COLO829 (cell line): ENCODE measurements around the gene SRSF10.
"Not testable (repeated sequence)": the region's sequence is repeated elsewhere in the genome, so short reads cannot be mapped to it uniquely, and the experiment has no call there.

Source experiments
- DNase-seq: peaks from one replicate; pipeline ENCODE4 v3.0.0; 2012; ENCODE audit warnings: low spot score

The SRSF10 gene

DNA sequence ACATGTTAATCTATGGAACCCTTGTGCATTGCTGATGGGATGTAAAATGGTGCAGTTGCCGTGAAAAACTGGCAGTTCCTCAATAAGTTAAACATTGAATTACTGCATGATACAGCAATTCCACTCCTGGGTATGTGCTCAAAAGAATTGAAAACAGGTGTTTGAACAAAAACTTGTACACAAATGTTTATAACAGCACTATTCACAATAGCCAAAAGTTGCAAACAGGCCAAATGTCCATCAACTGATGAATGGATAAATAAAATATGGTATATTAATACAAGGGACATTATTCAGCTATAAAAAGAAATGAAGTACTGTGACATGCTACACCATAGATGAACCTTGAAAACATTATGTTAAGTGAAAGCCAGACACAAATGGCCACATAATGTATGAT lies 17.7 kb upstream of the SRSF10 start:
- no peak for DNase-seq

DNA sequence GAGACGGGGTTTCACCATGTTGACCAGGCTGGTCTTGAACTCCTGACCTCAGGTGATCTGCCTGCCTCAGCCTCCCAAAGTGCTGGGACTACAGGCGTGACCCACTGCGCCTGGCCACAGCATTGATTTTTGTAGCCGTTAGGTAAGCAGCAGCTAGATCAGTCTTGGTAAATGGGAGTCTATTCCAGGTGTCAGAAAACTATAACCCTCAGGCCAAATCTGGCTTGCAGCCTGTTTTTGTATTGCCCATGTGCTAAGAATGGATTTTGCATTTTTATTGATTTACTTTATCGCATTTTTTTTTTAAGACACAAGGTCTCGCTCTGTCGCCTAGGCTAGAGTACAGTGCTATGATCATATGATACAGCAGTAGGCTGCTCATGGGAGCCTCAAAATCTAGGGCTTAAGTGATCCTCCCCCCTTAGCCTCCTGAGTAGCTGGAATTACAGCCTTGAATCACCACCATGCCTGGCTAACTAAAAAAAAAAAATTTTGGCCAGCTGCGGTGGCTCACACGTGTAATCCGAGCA lies 16.6 kb upstream of the SRSF10 start:
- DNase-seq = no peak

DNA sequence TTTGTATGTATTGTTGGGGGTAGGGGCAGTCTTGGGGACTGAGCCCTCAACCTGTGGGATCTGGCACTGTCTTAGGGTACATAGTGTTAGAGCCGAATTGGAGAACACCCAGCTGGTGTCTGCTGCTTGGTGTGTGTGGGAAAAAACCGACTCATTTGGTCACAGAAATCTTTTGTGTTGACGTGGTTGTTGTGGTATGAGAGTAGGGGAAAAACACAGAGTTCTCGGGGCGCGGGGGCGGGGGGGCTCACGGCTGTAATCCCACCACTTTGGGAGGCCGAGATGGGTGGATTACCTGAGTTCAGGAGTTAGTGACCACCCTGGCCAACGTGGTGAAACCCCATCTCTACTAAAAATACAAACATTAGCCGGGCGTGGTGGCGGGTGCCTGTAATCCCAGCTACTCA lies 15.3 kb upstream of the SRSF10 start:
- no peak for DNase-seq

DNA sequence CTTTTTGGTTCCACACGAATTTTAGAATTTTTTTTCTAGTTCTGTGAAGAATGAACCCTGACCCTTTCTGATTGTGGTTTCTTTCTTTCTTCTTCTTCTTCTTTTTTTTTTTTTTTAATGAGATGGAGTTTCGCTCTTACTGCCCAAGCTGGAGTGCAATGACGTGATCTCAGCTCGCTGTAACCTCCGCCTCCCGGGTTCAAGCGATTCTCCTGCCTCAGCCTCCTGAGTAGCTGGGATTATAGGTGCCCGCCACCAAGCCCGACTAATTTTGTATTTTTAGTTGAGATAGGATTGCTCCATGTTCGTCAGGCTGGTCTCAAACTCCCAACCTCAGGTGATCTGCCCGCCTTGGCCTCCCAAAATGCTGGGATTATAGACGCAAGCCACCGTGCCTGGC lies 11.9 kb upstream of the SRSF10 start:
- not testable (repeated sequence) for DNase-seq

DNA sequence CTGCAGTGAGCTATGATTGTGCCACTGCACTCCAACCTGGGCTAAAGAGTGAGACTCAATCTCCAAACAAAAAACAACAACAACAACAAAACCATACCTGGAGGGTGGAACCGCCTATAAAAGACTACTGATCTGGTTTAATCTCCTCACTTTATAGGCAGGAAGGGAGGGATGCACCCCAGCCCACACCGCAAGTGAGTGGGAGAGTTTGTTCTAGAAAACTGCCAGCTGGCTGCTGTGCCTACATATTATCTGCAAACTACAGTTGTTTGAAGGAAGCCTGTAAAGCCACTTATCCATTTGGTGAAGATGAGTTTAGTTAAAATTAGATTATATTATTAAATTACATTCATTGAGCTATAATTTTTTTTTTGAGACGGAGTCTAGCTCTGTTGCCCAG lies 9.1 kb upstream of the SRSF10 start:
- DNase-seq = no peak

DNA sequence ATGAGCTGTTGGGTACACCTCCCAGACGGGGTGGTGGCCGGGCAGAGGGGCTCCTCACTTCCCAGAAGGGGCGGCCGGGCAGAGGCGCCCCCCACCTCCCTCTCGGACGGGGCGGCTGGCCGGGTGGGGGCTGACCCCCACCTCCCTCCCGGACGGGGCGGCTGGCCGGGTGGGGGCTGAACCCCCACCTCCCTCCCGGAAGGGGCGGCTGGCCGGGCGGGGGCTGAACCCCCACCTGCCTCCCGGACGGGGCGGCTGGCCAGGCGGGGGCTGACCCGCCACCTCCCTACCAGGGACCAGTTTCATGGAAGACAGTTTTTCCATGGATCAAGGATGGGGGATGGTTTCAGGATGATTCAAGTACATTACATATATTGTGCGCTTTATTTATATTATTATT lies 6.9 kb upstream of the SRSF10 start:
- not testable (repeated sequence) for DNase-seq

DNA sequence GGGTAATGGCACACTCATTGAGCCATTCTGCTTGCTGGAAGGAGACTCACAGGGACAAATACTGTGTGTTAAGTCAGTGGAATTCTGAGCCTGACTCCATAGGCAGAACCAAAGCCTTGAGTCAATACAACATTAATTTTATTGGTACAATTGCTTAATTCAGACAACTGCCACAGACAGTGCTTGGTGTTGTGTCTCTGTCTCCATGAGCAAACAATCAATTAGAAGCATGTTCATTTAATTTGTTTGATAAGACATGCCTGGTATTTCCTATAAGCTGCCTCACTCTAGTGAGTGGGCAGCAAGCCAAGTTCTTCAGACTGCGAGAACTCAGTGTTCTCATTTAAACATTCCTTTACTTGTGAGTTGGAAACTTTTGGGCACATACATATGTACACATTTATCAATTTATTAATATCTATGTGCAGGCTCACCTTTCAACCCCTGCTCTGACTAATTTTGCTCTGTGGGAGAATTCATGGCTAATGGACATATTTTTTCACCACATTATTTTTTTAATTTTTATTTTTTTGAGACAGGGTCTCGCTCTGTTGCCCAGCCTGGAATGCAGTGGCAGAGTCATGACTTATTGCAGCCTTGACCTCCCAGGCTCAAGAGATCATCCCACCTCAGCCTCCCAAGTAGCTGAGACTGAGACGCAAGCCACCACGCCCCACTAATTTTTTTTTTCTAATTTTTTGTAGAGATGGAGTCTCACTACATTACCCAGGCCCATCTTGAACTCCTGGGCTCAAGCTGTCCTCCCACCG lies 4.5 kb upstream of the SRSF10 start:
- no peak for DNase-seq

DNA sequence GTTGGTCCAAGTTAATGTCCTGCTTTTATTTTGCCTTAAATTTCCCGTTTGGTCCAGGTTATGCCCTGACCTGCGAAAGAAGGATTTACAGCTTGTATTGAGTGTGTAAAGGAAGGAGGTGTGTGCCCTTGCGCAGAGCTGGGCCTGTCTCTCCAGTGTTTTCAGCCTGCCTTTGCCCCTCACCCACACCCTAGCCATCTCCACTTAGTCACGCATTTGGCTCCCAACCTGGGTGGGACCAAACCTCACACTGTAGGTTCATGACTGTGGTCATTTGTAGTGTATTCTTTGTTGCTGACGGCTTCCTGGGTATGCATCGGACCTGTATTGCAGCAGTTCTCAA lies 572 bp upstream of the SRSF10 start:
- DNase-seq = no peak

DNA sequence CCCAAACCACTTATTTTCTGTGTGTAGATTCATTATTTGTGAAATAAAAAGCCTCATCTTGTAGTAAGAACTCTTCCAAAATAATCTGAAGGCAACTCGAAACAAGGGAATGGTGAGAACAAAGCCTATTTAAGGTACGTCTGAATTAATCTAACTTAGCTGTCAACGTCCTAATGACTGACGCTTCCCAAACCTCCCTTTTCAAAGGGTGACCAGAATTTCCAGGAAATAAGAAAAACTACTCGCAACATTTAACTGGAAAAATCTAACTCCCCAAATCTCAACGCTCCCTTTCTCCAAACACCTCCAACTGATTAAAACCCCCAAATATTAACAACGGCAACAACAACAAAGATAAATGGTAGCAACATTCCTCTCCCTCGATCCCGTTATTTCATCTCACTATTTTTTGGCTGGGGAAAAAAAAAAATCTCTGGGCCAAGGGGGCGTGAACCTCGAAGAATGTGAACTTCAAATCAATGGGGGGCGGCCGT lies 693 bp downstream of the SRSF10 start:
- no peak for DNase-seq

DNA sequence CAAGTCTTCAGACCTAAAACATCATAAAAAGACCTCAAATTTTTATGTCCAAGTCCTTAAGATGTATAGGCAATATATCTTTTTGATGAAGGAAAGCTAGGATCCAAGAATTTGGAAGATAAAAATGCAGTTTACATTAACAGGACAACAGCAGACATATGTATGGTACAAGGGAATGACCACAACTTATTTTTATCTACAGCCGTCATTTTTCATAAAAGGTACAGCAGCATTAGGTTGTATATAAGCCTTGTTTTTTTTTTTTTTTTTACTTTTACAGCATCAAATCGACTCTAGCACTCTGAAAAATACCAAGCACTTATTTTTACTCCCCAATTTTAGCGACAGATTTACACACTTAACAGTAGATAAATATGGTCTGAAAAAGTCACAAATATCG lies 1.3 kb downstream of the SRSF10 start:
- no peak for DNase-seq

DNA sequence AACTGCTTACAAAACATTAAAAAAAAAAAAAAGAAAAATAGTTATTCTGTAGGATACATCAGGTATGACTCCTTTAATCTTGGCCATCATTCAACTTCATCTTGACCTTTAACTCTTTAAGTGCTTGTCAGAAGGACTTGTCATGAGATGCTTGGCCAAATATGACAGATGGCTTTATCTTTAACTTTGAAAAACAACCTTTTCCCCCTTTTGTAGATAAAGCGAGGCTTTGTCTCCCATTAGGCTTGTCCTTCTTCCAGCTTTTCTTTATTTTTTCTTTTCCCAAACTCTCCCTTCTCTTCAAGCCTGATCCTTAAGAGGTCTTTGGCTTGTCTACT lies 2.3 kb downstream of the SRSF10 start:
- DNase-seq = no peak

DNA sequence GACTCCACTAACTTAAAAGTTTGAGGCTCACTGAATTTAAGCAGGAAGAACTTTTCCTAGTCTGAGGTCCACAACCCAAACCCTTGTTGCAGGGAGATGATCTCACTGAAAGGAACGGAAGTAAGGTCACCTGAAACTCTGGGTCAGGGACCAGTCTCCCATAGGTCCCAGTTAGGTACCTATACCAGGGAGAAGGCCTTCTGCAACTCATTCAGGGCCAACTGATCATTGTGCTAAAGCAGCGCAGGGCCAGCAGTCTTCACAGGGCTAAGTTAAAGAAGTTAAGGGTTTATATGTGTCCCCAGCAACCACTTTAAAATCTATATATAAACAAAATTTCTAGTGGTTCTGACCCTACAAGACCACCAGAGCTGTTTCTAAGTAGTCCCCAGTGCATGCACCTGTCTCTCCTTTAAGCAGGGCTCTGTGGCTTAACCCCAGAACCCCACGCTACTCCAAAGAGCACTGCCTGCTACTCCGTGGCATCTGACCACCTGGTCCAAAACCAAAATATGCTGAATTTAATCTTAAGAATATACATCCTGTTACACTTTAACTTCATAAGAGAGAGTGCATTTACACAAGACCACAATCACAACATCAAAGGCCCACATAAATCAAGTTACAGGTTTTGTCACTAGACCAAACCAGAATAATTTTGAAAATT lies 2.8 kb downstream of the SRSF10 start:
- no peak for DNase-seq

DNA sequence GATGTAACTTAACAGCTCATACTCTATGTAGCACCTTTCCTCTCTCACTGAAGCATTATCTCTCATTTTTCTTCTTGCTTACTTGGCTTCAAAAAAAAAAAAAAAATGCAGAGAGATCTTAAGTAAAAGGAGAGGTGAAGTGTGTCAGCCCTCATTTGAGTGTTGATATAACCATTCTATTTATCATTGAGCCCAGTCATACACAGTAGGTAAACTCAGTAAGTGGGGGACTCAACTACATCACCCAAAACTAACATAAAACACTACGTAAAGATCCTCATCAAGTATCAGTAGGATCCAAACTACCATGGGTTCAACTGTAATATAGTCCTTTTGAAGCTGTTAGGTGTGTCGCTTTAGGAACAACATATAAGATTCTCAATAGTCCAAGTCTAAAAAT lies 12.3 kb downstream of the SRSF10 start:
- DNase-seq = no peak

DNA sequence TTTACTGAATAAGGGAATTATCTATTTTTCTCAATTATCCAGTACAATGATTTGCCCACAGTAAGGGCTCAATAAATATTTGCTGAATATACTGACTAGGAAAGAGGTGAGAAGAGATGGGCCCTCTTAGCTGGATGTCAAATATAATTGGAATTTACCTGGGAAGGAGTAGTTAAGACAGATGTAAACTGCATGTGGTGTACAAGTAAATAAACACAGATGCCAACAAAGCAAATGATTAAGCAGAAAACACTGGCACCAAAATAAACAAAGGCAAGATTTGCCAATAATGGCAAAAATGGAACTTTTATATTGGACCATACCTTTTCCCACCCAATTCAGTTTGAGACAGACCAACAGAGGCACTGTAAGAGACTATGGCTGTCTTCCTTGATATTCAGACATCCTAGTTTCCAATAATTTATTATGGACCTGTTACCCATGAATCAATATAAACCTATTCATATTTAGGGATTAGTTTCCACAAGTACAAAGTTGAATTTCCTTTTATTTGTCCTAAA lies 13.1 kb downstream of the SRSF10 start:
- no peak for DNase-seq

DNA sequence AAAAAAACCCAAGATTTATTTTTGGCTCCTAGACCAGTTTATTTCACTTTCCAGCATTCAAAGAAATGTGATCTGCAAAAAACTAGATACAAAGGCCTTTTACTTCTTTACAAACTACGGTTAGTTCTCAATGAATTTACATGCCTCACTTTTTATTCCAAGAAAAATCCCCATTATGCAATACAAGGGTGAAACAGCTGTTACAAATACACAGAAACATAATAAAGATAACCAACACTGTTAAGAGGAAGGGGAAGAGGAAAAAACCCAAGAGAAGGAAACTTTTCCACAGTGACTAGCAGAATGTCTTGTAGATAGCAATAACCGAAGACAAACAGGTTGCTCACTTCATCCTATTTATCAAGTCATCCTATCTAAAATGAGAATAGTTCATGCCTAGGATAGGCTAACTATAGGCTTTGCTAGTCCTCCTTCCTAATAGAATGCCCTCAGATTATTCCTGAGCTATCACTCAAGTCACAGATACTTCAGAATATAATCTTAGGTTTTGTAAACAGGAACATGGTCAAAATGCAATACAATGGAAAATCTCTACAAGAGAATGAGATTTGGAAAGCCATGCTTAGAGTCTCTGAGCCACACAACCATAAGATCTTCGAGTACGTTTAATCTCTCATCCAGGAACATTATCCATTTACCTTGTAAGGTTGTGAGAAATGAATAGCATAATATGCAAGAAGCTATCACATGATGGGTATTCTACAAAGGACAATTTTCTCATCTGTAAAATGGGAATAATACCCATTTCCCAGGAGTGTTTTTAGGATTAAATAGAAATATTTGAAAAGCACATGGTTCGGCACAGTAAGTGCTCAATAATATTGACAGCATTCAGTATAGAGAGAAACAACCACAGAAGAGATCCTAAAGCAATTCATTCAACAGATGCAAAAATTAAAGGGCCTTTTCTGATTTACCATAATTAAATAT lies 15.1 kb downstream of the SRSF10 start:
- DNase-seq = no peak

DNA sequence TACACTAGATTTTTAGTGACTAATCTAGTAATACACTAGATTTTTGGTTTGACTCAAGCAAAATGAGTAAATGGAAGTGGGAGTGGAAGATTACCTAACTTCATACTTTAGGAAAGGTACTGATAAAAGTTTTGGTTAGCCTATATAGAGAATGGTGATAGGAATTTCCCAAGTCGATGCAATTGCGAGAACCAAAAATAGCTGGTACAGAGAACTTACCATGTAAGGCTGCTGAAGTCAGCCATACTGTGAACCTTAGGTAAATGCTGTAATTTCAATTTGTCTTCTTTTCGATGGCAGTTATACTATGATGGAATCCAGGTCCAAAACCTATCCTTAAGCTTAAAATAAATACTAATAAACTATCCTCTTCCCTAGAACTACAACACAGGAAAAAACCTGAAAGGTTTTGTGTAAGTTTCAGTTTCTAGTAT lies 15.9 kb downstream of the SRSF10 start:
- no peak for DNase-seq

DNA sequence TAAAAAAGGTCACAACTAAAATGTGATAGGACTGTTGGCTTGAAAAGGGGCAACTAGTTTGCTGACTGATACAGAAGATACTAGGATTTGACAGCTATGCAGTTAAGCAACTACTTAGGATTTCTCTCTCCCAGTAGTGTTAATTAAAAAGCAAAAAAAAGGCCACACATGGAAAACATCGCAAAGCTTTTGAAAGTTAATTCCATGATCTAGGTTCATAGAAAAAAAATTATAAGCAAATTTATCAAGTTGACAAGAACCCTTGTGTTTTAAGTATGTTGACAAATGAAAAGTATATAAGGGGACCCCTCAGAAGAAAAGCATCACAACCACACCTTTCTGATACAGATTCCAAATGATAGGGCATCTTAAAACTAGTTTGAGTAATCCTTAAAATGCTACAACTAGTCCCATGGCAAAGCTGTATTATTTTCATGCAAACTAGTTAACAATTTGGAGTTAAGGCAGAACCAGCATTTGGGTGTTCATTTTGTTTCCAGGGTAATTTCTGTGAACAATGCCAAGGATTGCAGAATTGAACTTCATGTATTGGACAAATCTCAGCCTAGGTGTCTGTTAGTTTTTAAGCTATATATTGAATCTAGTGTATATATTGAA lies 16.4 kb downstream of the SRSF10 start:
- no peak for DNase-seq

DNA sequence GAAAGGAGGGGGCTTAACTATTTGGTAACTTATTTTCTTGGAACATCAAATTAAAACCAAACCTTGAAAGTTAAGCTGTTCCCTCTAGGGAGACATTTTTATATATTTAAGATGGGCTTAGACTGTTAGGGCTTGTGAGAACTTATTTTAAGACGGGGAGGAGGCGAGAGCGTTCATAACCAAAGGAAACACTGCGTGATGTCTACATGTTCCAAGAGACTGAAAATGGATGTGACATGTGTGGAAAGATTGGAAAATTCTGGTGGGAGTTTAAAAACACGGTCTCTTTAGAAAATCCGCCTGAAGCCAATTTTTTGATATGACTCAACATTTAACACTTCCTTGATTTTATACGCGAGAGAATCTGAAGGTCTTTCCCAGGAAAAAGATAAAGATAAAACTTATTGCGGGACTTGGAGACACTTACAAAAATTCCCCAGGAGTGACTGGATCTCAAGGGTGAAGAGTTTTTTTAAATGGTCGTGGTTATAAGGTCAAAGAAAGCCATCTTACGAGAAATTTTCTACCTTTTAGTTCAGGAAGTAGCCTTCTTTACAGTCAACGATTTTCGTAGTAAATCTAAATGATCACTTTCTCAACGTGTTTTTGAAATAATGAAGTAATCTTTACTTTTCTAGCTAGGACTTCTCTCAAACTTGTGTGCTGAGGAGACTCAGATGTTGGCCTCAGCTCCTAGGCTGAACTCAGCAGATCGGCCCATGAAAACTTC lies 19.7 kb downstream of the SRSF10 start:
- peak; percentile 22 for DNase-seq

DNA sequence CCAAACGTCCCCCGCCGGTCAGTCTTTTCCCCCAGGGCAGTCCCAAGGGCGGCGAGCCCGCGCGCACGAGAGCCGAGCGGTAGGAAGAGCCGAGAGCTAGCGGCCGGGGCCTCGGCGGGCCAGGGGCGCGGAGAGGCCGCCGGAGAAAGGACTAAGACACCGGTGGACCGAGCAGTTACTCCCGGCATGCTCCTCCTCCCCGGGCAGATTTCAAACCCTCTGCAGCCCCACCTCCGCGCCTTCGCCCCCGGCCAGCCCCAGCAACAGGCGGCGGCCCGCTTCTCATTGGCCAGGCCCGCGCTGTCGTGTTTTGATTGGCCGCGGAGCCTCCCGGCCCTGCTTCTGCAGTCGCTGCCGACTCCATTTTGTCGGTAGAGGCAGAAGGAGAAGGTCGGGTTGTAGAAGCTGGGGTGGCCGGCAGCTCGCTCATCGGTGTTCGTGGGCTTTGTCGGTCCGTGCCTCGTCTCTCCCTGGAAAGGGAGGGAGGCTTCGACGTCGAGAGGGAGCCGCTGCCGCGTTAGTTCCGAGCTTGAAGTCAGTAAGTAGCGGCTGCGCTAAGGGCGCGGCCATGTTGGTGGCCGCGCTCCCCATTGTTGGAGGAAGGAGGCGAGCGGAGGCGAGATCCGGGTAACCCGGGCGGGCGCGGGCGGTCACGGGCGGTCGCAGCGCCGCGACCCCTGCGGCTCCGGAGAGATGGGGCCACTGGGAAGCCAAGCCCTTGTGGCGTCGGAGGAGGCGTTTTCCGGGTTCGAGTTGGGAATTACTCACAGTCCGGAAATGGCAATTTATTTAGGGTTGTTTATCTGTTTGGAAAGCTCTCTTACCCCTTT lies 20.5 kb downstream of the SRSF10 start, which contains the start of gene PNRC2:
TSS of gene PNRC2 (plus strand) at position 368 of the 830 bp plus-strand sequence. CDS start 1,630 bp downstream, outside the sequence.
- DNase-seq = peak; percentile 97
